COLO668 (cell line): ENCODE results near the gene PRDM4.
"Not testable (repeated sequence)": the region's sequence is repeated elsewhere in the genome, so short reads cannot be mapped to it uniquely, and the experiment has no call there.

Experiments
- DNase-seq: peaks from one replicate; lab custom pipeline; 2025; ENCODE audit not compliant: unreplicated experiment; lab: John Stamatoyannopoulos, UW

PRDM4 gene

GRCh38 chr12:107767466-107767865 is 6.5 kb upstream of the PRDM4 start:
- no peak for DNase-seq

DNA sequence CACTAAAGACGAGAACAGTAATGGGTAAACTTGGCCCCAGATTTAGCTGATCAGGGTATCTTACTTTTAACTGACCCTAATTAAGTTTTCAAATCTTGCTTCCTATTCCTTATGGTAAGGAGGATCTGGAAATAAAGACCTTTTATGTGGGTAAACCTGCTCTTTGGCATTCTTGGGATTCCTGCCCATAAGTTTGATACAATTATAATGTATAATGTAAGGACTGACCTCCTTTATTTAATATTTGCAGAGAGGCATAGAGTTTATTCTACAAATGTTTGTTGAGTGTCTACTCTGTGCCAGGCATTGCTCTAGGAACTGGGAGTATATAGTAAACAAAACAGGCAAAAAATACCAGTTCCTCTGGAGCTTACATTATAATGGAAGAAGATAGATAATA is 4.4 kb upstream of the PRDM4 start:
- DNase-seq: no peak

- DNase-seq: no peak
Measured at GRCh38 chr12:107764626-107765025, 3.7 kb upstream of the PRDM4 start.

DNA sequence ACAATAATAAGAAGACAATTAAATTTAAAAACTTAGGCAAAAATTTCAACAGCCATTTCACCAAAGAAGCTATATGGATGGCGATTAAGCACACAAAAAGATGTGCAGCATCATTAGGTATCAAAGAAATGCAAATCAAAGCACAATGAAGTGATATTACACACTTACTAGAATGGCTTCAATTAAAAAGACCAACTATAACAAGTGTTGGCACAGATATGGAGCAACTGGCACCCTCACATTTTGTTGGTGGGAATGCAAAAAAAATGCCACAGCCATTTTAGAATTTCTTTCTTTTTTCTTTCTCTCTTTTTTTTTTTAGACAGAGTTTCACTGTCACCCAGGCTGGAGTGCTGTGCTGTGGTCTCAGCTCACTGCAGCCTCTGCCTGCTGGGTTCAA is 1.9 kb upstream of the PRDM4 start:
- no peak for DNase-seq

DNA sequence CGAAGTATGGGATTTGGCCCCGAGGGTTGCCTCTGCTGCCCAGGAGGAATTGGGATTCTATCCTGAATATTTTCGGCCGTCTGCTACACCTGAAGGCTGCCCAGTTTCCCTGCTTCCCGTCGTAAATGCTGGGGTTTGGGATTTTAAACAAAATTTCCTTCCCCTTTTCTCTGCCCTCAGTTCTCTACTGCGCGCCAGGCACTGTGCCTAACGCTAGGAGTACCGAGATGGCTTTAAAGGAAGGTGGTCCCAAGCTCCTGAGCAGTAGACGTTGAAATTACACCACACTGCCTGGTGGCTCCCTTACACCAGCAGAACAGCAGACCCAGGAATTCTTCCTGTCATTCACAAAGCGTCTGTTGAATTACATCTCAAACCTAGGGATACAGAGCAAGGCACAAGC is 566 bp upstream of the PRDM4 start:
- peak; percentile 37 for DNase-seq

DNA sequence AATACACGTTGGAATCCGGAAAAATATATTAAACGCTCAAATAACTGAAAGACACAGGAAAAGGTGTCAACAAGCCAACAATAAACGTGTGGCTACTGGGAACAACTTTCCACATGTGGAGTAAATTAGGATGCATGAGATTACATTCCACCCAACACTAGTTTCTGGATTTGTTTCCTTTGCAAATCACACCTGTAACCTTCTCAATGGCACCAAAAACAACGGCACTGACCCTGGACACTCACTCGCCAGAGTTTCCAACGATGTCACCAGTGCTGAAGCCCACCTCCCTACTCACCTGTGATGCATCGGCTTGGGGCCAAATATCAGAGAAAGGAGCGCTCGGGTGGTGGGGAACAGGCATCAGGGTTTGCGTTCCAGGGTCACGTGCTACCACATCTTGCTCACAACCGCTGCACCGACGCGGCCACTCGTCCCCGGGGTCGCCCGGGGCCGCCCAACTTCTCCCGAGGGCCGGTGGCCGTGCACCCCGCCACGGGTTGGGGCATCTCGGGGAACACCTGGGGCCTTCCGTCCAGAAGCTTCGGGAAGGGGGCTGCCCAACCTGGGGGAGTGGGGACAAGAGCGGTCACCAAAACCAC is 629 bp downstream of the PRDM4 start:
- DNase-seq: peak; percentile 53

- peak; percentile 50 for DNase-seq
Measured at GRCh38 chr12:107759410-107759809, 1.5 kb downstream of the PRDM4 start.

DNA sequence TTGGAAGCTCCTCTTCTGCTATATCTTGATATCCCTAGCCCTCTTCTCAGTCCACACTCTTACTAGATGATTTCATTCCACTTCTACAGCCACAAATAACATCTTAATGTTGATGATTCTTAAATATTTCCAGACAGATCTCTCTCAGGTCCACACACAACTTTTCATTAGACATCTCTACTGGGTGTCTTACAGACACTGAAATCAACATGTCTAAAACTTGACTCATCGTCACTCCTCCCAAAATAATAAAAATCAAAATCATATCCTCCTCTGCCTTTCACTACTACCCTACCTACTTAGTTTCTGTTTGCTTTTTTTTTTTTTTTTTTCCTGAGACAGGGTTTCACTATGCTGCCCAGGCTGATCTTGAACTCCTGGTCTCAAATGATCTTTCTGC is 11.9 kb downstream of the PRDM4 start:
- no peak for DNase-seq

DNA sequence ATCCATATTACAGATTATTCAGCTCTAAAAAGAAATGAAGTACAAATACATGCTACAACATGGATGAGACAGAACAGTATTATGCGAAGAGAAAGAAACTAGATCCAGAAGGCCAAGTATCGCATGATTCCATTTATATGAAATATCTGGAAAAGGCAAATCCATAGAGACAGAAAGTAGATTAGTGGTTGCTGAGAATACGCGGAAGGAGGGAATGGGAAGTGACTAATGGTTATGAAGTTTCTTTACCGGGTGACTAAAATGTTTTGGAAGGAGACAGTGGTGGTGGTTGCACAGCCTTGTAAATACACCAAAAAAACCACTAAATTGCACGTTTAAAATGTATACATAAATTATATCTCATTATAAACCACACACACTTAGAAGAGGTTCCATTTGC is 12.5 kb downstream of the PRDM4 start:
- no peak for DNase-seq

DNA sequence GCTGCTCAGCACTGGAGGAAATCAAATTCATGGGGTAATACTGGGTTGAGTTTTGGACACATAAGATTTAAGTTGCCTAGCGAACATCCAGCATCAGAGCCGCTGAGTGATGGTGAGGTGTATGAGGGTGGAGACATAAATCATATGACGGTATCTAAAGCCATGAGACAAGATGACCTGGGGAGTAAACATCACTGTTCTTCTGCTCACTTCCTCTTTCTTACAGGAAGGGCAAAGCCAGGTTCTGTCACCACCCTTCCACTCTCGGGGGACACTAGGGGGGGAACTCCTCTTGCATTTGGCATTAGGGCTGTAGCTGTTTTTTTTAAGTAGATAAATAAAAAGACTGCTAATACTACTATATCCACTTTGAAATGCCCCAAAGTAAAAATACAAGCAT is 24.0 kb downstream of the PRDM4 start:
- DNase-seq: no peak

DNA sequence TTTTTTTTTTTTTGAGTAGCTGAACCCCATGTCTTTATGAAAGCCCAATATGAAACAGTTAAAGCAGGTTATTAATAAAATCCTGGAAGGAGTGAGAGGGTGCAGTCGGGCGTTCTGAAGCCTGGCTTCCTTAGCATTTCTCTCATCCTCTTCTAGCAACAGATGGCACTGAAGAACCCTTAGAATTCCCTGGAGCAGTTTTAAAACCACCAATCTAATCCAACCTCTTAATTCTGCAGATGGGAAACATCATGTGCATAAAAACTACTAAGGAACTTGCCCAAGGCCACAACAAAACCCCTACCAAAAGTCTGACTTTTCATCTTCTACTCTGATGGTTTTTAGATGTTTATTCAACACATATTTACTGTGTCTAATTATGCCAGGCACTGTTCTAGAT is 25.2 kb downstream of the PRDM4 start:
- no peak for DNase-seq

DNA sequence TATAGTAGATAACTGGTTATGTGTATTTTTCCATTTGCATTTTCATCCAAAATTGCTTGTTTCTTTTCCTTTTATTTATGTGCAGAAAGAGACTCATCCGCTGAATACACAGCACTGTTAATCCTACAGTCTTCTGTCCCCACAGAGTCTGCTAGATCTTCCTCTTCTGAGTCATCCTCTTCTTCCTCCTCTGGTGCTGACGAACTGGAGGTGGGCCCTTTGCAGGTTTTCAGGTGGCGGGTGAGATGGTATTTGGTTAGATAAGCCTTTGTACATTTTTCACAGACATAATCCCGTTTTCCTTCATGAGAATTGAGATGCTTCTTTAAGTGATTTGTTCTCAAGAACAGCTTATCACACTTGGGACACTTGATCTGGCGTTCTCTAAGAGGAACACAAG is 26.8 kb downstream of the PRDM4 start:
- DNase-seq: no peak

DNA sequence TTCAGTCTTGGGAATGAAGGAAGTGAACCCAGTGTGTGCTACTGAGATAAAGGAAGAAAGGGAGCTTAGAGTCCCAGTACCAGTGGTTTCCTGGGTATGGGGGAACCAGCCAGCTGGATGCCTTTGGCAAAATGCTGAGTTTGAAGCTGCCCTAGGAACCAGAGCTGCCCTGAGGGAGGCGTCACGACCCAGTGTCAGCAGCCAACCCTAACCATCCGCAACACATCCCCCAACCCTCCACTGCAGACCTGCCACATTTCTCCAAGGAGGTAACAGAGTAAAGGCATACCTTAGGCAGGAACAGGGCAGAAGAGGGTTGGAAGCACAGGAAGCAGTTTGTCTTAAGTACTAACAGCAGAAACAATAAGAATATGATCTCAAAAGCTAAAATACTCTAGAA is 28.6 kb downstream of the PRDM4 start:
- DNase-seq: no peak

- no peak for DNase-seq
Measured at GRCh38 chr12:107731366-107731765, 29.6 kb downstream of the PRDM4 start.

GRCh38 chr12:107730618-107731341 is 30.2 kb downstream of the PRDM4 start:
- DNase-seq: no peak

DNA sequence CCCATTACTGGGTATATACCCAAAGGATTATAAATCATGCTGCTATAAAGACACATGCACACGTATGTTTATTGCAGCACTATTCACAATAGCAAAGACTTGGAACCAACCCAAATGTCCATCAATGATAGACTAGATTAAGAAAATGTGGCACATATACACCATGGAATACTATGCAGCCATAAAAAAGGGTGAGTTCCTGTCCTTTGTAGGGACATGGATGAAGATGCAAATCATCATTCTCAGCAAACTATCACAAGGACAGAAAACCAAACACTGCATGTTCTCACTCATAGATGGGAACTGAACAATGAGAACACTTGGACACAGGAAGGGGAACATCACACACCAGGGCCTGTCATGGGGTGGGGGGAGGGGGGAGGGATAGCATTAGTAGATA is 33.2 kb downstream of the PRDM4 start:
- DNase-seq: not testable (repeated sequence)

- not testable (repeated sequence) for DNase-seq
Measured at GRCh38 chr12:107727327-107727726, 33.6 kb downstream of the PRDM4 start.

- DNase-seq: no peak
Measured at GRCh38 chr12:107718606-107719005, 42.3 kb downstream of the PRDM4 start.

GRCh38 chr12:107715780-107716179 is 45.2 kb downstream of the PRDM4 start:
- no peak for DNase-seq

- not testable (repeated sequence) for DNase-seq
Measured at GRCh38 chr12:107705522-107705921, 55.4 kb downstream of the PRDM4 start.

DNA sequence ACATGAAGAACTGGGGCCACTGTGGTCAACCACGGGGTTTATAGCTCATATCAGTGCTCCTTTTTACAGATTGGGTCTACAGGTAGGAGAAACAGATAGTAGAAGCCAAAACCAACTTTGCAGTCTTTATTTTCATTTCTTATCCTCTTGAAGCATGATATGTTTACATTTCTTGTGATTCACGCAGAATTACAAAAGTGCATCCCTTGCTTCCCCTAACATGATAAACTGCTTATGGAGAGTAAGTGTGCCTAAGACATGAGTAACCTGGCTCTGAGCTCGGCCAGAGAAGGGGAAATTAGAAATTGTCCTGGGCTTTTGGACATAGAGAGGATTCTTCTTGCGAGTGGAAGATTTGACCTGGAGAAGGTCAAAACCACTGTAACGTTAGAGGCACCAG is 56.9 kb downstream of the PRDM4 start:
- DNase-seq: no peak

DNA sequence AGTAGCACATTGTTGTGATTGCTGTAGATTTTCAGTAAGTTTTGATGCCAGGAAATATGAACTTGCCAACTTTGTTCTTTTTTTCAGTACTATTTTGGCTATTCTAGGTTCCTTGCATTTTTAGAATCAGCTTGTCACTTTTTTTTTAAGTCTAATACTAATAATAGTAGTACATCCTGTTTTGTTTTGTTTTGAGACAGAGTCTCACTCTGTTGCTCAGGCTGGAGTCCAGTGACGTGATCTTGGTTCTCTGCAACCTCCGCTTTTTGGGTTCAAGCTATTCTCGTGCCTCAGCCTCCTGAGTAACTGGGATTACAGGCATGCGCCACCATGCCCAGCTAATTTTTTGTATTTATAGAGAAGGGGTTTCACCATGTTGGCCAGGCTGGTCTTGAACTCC is 58.8 kb downstream of the PRDM4 start:
- DNase-seq: no peak

GRCh38 chr12:107695772-107696171 is 65.2 kb downstream of the PRDM4 start:
- not testable (repeated sequence) for DNase-seq
